HL-60 (cell line): ENCODE results near the gene TNPO1.

Experiments used
- DNase-seq, 2 experiments: peaks; one replicate each; pipeline ENCODE4 v3.0.0-alpha.2; 2010 to 2020; ENCODE audit warnings: low read depth in 1 of 2, low spot score in 1 of 2
- H3K27ac ChIP-seq: fragments of 250-450 bp; sonication (Bioruptor Pico); replicated peaks from 2 replicates; pipeline ENCODE4 v1.5.1; 2020; ENCODE audit warnings: mild to moderate bottlenecking, moderate library complexity
- H3K27me3 ChIP-seq: fragments of 250-450 bp; sonication (Bioruptor Pico); 2 replicates; pipeline ENCODE4 v1.5.1; 2021; ENCODE audit warnings: mild to moderate bottlenecking, moderate library complexity; ENCODE audit not compliant: insufficient read depth, poor library complexity, severe bottlenecking
- H3K4me3 ChIP-seq: replicated peaks from 2 replicates; pipeline ENCODE4 v1.5.1; 2011; ENCODE audit warnings: mild to moderate bottlenecking, control low read depth, low read length; ENCODE audit not compliant: insufficient read depth
- GABPA ChIP-seq: IDR thresholded peaks from 2 replicates; pipeline ENCODE4 v1.6.1; 2012; ENCODE audit warnings: low read depth
- POLR2AphosphoS5 ChIP-seq: IDR thresholded peaks from 2 replicates; pipeline ENCODE4 v1.6.1; 2012; ENCODE audit warnings: low read depth
- SPI1 ChIP-seq: IDR thresholded peaks from 2 replicates; pipeline ENCODE4 v1.6.1; 2012; ENCODE audit warnings: low read depth, mild to moderate bottlenecking, borderline replicate concordance
- TF ChIP-seq, protein P1 (sequence below): IDR thresholded peaks from 2 replicates; pipeline ENCODE4 v1.6.1; 2012; ENCODE audit warnings: low read depth; ENCODE audit not compliant: insufficient replicate concordance
- TF ChIP-seq, protein P2 (sequence below): IDR thresholded peaks from one replicate; pipeline ENCODE4 v1.5.1; 2011; ENCODE audit warnings: low read length, control low read depth, inconsistent platforms; ENCODE audit not compliant: insufficient read depth

The TNPO1 gene

DNA sequence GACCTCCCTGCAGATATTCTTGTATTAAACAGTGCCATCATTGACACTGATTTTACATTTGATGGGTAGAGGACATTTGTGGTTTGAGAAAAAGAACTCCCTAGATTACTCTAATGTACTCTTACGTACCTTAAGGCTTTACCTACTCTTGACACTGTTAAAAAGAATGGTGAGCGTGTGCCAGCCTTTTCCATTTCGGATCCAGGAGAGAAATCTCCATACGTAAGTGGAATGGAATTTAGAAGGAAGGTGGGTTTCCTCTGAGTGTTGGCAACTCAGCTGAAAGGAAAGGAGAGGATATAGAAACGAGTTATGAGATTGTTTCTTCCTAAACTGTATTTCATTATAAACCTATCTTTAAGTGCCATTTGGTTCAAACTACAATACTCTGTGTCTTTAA lies 40.9 kb downstream of the TNPO1 start:
- DNase-seq: no peak
- no peak overlapping the region for H3K4me3 ChIP-seq
- no peaks in the 10 kb centered on the region for H3K27me3 ChIP-seq
- TF ChIP-seq, protein P1, sequence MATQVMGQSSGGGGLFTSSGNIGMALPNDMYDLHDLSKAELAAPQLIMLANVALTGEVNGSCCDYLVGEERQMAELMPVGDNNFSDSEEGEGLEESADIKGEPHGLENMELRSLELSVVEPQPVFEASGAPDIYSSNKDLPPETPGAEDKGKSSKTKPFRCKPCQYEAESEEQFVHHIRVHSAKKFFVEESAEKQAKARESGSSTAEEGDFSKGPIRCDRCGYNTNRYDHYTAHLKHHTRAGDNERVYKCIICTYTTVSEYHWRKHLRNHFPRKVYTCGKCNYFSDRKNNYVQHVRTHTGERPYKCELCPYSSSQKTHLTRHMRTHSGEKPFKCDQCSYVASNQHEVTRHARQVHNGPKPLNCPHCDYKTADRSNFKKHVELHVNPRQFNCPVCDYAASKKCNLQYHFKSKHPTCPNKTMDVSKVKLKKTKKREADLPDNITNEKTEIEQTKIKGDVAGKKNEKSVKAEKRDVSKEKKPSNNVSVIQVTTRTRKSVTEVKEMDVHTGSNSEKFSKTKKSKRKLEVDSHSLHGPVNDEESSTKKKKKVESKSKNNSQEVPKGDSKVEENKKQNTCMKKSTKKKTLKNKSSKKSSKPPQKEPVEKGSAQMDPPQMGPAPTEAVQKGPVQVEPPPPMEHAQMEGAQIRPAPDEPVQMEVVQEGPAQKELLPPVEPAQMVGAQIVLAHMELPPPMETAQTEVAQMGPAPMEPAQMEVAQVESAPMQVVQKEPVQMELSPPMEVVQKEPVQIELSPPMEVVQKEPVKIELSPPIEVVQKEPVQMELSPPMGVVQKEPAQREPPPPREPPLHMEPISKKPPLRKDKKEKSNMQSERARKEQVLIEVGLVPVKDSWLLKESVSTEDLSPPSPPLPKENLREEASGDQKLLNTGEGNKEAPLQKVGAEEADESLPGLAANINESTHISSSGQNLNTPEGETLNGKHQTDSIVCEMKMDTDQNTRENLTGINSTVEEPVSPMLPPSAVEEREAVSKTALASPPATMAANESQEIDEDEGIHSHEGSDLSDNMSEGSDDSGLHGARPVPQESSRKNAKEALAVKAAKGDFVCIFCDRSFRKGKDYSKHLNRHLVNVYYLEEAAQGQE: no peak
- TF ChIP-seq, protein P2, sequence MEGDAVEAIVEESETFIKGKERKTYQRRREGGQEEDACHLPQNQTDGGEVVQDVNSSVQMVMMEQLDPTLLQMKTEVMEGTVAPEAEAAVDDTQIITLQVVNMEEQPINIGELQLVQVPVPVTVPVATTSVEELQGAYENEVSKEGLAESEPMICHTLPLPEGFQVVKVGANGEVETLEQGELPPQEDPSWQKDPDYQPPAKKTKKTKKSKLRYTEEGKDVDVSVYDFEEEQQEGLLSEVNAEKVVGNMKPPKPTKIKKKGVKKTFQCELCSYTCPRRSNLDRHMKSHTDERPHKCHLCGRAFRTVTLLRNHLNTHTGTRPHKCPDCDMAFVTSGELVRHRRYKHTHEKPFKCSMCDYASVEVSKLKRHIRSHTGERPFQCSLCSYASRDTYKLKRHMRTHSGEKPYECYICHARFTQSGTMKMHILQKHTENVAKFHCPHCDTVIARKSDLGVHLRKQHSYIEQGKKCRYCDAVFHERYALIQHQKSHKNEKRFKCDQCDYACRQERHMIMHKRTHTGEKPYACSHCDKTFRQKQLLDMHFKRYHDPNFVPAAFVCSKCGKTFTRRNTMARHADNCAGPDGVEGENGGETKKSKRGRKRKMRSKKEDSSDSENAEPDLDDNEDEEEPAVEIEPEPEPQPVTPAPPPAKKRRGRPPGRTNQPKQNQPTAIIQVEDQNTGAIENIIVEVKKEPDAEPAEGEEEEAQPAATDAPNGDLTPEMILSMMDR: no peak
- TF ChIP-seq SPI1: no peak
- no peak for TF ChIP-seq GABPA
- no peak for TF ChIP-seq POLR2AphosphoS5
- H3K27ac ChIP-seq: no peak overlapping the region

DNA sequence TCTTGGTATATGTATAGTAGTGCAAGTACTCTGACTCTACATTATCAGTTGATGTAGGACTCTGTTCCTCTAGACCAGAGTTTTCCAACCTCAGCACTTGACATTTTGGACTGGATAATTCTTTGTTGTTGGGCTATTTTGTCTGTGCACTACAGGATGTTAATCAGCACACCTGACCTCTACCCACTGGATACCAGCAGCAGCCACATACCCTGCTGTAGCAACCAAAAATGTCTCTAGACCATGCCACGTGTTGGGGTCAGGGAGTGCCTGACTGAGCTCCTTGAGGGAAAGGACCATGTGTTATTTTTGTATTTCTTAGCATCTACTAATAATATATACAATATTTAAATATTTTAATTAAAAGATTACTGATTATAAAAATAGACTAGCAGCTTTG lies 42.7 kb downstream of the TNPO1 start:
- Histone ChIP-seq H3K27me3 (no peaks in the 10 kb centered on the region), H3K27ac (no peak overlapping the region), H3K4me3 (no peak overlapping the region)
- TF ChIP-seq SPI1 (no peak), POLR2AphosphoS5 (no peak), GABPA (no peak)
- TF ChIP-seq, protein P1: no peak
- TF ChIP-seq, protein P2: no peak
- DNase-seq: no peak

DNA sequence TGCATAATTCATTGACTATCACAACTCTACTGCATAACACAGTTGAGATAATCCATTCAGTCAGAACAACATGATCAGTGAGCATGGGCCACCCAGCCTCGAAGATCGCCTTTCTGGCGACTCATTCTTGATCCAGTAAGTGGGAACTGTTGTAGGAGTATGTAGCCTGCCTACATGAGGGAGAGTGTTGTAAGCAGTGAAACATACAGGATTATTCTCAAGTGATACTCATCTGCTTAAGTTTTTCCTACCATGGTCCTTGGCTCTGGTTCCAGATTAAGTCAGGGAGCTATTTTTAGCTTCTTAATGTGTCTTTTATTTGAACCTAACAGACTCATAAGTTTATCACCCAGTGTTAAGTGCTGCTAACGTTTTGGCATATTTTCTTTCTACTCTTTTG lies 44.0 kb downstream of the TNPO1 start:
- no peaks in the 10 kb centered on the region for H3K27me3 ChIP-seq
- TF ChIP-seq SPI1 (no peak), POLR2AphosphoS5 (no peak), GABPA (no peak)
- TF ChIP-seq, protein P1: no peak
- no peak overlapping the region for H3K27ac ChIP-seq
- no peak overlapping the region for H3K4me3 ChIP-seq
- no peak for DNase-seq
